ENCODE results near the gene PORCN. TPM values are rescaled to one million over a fixed set of nuclear protein-coding genes. Genes with fewer than 3 reads are reported as not detected.
"Not testable (repeated sequence)": the region's sequence is repeated elsewhere in the genome, so short reads cannot be mapped to it uniquely, and the experiment has no call there.

Gene PORCN
- total RNA-seq, 1 donor from 2014 or later = 10.3 TPM

DNA sequence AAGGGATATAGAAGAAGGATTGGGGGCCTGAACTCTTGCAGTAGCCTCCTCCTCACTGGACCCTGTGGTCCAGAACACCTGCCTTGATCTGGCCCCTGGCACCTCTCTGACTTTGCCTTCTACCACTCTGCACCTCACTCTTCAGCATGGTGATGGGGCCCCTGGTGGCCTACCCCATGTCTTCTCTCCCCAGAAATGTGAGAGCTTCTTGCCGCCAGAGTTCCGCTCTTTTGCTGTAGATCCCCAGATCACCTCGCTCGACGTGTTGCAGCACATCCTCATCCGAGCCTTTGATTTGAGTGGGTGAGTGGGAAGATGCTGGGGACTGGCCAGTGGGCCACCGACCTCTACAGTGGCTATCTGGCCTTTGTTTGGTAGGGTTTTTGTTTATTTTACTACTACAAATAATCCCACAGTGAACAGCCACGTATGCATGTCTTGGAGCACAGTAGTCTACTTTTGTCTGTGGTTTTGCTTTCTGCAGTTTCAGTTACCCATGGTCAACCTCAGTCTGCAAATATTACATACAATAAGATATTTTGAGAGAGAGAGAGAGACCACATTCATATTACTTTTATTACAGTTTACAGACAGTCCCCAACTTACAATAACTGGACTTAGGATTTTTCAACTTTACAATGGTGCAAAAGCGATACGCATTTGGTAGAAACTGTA, 32.5 kb downstream of the PORCN start:
- ATAC-seq = no peak

DNA sequence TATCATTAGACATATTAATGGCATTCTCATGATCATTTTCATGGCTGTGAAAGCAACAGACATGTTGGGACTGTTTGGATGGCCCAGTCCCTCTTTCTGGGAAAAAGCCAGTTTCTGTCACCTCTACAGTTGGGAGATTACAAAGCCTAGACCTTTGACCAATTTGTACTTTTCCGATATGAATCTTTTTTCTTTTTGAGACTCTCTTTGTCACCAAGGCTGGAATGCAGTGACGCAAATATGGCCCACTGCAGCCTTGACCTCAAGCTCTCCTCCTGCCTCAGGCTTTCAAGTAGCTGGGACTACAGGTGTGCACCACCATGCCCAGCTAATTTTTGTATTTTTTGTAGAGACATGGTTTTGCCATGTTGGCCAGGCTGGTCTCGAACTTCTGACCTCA, 40.1 kb downstream of the PORCN start:
- no peak for ATAC-seq

DNA sequence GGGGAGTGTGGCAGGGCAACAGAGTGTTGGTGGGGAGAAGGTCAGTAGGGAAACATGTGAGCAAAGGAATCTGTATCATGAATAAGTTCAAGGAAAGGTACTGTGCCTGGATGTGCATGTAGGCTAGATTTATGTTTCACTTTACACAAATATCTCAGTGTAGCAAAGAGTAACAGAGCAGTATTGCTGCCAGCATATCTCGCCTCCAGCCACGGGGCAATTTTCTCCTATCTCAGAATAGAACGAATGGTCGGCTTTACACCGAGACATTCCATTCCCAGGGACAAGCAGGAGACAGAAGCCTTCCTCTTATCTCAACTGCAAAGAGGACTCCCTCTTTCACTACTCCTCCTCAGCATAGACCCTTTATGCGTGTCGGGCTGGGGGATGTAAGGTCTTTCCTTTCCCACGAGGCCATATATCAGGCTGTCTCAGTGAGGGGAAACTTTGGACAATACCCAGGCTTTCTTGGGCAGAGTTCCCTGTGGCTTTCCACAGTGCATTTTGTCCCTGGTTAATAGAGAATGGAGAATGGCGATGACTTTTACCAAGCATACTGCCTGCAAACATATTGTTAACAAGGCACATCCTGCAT, 47.0 kb downstream of the PORCN start:
- not testable (repeated sequence) for ATAC-seq

DNA sequence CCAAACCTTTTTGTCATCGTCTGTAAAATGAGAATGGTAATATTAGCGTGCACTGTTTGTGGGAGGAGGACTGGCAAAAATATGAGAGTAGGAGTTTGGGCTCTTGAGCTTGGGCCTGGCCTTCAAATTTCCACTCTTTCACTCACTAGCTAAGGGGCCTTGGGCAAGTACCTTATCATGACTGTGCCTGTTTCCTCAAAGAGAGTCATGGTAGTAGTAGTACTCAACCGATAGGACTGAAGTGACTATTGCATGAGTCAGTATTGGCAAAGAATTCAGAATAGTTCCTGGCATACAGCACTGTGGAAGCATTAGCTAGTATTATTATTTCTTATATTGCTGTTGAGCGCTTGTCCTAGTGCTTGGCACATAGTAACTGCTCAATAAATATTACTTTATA, 49.5 kb downstream of the PORCN start:
- peak; percentile 94 for ATAC-seq

DNA sequence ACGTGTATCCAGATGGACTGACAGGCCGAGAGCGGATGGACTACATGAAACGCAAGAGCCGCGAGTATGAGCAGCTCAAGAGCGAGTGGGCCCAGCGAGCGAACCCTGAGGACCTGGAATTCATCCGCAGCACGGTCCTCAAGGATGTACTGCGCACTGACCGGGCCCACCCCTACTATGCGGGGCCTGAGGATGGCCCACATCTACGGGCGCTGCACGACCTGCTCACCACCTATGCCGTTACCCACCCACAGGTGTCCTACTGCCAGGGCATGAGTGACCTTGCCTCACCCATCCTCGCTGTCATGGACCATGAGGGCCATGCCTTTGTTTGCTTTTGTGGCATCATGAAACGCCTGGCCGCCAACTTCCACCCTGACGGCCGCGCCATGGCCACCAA, 50.8 kb downstream of the PORCN start:
- ATAC-seq = no peak

DNA sequence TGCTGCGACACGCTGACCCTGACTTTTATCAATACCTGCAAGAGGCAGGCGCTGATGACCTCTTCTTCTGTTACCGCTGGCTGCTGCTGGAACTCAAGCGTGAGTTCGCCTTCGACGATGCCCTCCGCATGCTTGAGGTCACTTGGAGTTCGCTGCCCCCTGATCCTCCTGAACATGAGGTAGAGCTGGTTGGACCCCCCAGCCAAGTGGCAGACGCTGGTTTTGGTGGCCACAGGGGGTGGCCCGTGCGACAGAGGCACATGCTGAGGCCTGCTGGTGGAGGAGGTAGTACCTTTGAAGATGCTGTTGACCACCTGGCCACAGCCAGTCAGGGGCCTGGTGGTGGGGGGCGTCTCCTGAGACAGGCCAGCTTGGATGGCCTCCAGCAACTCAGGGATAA, 51.3 kb downstream of the PORCN start:
- no peak for ATAC-seq

DNA sequence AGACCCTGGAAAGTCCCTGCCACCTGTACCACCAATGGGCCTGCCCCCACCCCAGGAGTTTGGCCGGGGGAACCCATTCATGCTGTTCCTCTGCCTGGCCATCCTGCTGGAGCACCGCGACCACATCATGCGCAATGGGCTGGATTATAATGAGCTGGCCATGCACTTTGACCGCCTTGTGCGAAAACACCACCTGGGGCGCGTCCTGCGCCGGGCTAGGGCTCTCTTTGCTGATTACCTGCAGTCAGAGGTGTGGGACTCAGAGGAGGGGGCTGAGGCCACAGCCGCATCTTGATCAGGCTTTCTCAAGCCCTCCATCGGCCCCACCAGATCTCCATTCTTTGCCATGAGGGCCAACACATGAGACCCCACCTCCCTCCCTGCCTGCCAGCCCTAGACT, 51.9 kb downstream of the PORCN start:
- no peak for ATAC-seq

DNA sequence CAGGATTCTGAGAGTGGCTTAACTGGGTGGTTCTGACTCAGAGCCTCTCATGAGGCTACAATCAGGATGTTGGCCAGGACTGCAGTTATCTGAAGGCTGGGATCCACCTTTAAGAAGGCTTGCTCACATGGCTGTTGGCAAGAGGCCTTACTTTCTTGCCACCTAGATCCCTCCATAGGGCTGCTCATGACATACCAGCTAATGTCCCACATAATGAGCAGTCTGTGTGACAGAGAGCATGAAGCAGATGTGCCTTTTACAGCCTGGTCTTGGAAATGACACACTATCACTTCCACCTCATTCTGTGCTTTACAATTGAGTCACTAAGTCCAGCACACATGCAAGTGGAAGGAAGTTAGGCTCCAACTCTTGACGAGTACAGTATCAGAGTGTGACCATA, 61.2 kb downstream of the PORCN start:
- peak; percentile 41 for ATAC-seq

Other genes starting within 250 kb of the PORCN start
- not detected for gene SSX3, start 152.3 kb upstream of the PORCN start, total RNA-seq
- gene SSX4, start 125.5 kb upstream of the PORCN start, total RNA-seq = not detected
- not detected for gene SSX4B, start 97.0 kb upstream of the PORCN start, total RNA-seq
- 13.6 TPM for gene SLC38A5, start 38.7 kb upstream of the PORCN start, total RNA-seq
- 33.8 TPM for gene FTSJ1, start 32.8 kb upstream of the PORCN start, total RNA-seq
- gene EBP, start 12.8 kb downstream of the PORCN start, total RNA-seq = 221 TPM
- 10.4 TPM for gene TBC1D25, start 30.7 kb downstream of the PORCN start, total RNA-seq
- 273 TPM for gene RBM3, start 65.5 kb downstream of the PORCN start, total RNA-seq
- 70.2 TPM for gene WDR13, start 88.5 kb downstream of the PORCN start, total RNA-seq
- gene WAS, start 174.8 kb downstream of the PORCN start, total RNA-seq = 1.2 TPM
- gene SUV39H1, start 187.7 kb downstream of the PORCN start, total RNA-seq = 6.4 TPM